Mesothelial cell of epicardium (in vitro differentiated cells): Measurements from ENCODE around the gene CEP170B. TPM values are rescaled to one million over a fixed set of nuclear protein-coding genes. Genes with fewer than 3 reads are reported as not detected.
"Not testable (repeated sequence)": the region's sequence is repeated elsewhere in the genome, so short reads cannot be mapped to it uniquely, and the experiment has no call there.

Source experiments
- DNase-seq, 2 experiments: peaks; one replicate each; pipeline ENCODE4 v3.0.0; 2021; ENCODE audit warnings: low spot score in 2 of 2; ENCODE audit not compliant: unreplicated experiment in 2 of 2
- H3K27ac Mint-ChIP-seq: 2 replicates; pipeline ENCODE4 v1.8.0; 2021; ENCODE audit warnings: mixed read lengths
- H3K27me3 Mint-ChIP-seq: 2 replicates; pipeline ENCODE4 v1.8.0; 2021; ENCODE audit warnings: low read depth, mixed read lengths
- H3K36me3 Mint-ChIP-seq: 2 replicates; pipeline ENCODE4 v1.8.0; 2021; ENCODE audit warnings: mixed read lengths
- H3K4me1 Mint-ChIP-seq: 2 replicates; pipeline ENCODE4 v1.8.0; 2021; ENCODE audit warnings: mixed read lengths
- H3K4me3 Mint-ChIP-seq: 2 replicates; pipeline ENCODE4 v1.8.0; 2021; ENCODE audit warnings: mild to moderate bottlenecking, moderate library complexity, mixed read lengths
- H3K9me3 Mint-ChIP-seq: 2 replicates; pipeline ENCODE4 v1.8.0; 2021; ENCODE audit warnings: mixed read lengths
- total RNA-seq: library from RNA; stranded (reverse); gene quantifications from 3 replicates; pipeline ENCODE4 v1.2.1, GENCODE V29; 2021
- TF ChIP-seq, protein P1 (sequence below): fragments of 200-600 bp; sonication (generic); IDR thresholded peaks from one replicate; pipeline ENCODE4 v1.5.0; 2021; ENCODE audit warnings: antibody characterized with exemption; ENCODE audit not compliant: unreplicated experiment

Gene CEP170B
- total RNA-seq, 1 donor from 2014 or later = 29.2 TPM

DNA sequence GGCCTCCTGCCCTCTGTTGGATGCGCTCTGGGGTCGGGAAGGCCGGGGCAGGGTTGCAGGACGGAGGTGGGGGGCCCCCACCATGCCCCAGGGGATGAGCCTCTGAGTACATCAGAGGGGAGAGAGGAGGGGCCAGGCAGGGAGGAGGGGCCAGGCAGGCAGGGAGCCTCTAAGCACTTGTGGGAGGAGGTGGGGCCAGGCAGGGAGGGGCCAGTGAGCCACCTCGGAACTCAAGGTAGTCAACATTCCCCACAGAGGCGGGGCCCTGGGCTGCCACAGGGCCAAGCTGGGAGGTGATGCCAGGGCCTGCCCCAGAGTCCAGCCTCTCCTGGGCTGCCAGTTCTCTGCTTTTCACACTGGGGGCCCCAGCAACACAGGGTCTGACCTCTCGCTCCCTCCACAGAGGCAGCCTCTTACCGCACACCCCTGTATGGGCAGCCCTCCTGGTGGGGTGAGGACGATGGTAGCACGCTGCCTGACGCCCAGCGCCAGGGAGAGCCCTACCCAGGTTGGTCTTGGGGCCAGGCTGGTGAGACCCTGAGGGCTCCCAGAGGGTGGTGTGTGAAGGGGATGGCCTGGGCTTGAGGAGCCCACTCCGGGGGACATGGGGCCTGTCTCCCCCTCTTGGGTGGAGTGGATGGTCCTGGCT, 17.4 kb downstream of the CEP170B start:
- Mint-ChIP-seq H3K36me3 (no peaks in the 10 kb centered on the region), H3K27ac (no peak overlapping the region), H3K9me3 (no peaks in the 10 kb centered on the region), H3K4me1 (no peaks in the 10 kb centered on the region), H3K27me3 (no peaks in the 10 kb centered on the region), H3K4me3 (no peak overlapping the region)
- TF ChIP-seq, protein P1, sequence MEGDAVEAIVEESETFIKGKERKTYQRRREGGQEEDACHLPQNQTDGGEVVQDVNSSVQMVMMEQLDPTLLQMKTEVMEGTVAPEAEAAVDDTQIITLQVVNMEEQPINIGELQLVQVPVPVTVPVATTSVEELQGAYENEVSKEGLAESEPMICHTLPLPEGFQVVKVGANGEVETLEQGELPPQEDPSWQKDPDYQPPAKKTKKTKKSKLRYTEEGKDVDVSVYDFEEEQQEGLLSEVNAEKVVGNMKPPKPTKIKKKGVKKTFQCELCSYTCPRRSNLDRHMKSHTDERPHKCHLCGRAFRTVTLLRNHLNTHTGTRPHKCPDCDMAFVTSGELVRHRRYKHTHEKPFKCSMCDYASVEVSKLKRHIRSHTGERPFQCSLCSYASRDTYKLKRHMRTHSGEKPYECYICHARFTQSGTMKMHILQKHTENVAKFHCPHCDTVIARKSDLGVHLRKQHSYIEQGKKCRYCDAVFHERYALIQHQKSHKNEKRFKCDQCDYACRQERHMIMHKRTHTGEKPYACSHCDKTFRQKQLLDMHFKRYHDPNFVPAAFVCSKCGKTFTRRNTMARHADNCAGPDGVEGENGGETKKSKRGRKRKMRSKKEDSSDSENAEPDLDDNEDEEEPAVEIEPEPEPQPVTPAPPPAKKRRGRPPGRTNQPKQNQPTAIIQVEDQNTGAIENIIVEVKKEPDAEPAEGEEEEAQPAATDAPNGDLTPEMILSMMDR = no peak
- peak in 1 of 2 experiments; percentile 19 for DNase-seq

DNA sequence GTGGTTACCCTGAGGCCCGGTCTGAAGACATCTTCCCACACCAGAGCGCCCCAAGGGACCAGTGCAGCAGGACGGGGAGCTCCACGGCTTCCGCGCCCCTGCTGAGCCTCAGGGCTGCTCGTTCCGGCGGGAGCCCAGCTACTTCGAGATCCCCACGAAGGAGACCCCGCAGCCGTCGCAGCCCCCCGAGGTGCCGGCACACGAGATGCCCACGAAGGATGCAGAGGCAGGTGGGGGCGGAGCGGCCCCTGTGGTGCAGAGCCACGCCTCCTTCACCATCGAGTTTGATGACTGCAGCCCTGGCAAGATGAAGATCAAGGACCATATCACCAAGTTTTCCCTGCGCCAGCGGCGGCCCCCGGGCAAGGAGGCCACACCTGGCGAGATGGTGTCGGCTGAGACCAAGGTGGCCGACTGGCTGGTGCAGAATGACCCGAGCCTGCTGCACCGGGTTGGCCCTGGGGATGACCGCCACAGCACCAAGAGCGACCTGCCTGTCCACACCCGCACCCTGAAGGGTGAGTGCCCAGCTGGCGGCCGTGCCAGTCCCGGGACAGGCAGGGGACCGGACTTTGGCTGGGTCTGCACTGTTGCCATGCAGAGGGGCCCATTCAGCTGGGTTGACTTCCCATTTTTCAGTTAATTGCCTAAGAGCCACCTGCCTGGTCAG, 18.1 kb downstream of the CEP170B start:
- Mint-ChIP-seq H3K27me3 (no peaks in the 10 kb centered on the region), H3K4me1 (no peaks in the 10 kb centered on the region), H3K4me3 (no peak overlapping the region), H3K27ac (no peak overlapping the region), H3K9me3 (no peaks in the 10 kb centered on the region), H3K36me3 (no peaks in the 10 kb centered on the region)
- no peak for DNase-seq
- TF ChIP-seq, protein P1 = no peak

DNA sequence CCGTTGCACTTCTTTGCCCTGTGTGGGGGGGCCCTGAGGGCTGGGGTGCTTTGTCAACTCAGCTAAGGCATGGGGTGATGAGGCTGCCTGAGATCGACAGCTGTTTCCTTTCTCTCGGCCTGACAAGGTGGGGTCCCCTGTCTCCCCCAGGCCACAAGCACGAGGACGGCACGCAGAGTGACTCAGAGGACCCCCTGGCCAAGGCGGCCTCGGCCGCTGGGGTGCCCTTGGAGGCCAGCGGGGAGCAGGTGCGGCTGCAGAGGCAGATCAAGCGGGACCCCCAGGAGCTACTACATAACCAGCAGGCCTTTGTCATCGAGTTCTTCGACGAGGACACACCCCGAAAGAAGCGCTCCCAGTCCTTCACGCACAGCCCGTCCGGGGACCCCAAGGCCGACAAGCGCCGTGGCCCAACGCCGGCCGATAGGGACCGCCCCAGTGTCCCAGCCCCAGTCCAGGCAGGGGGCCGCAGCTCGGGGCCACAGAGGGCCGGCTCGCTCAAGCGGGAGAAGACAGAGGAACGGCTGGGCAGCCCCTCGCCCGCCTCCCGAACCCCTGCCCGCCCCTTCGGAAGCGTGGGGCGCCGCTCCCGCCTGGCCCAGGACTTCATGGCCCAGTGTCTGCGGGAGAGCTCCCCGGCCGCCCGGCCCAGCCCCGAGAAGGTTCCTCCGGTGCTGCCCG, 18.8 kb downstream of the CEP170B start:
- no peaks in the 10 kb centered on the region for H3K4me1 Mint-ChIP-seq

DNA sequence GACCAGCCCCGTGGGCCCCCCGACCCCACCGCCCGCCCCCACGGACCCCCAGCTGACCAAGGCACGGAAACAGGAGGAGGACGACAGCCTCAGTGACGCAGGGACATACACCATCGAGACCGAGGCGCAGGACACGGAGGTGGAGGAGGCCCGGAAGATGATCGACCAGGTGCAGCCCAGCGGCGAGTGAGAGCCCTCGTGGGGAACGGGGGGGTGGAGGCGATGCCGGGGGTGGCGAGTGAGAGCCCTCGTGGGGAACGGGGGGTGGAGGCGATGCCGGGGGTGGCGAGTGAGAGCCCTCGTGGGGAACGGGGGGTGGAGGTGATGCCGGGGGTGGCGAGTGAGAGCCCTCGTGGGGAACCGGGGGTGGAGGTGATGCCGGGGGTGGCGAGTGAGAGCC, 19.3 kb downstream of the CEP170B start:
- not testable (repeated sequence) for H3K4me3 Mint-ChIP-seq, H3K4me1 Mint-ChIP-seq, H3K27ac Mint-ChIP-seq, H3K36me3 Mint-ChIP-seq, DNase-seq, H3K27me3 Mint-ChIP-seq, H3K9me3 Mint-ChIP-seq

More for the DNA sequence above, 18.8 kb downstream of the CEP170B start:
- Mint-ChIP-seq H3K27me3 (no peaks in the 10 kb centered on the region), H3K4me3 (no peak overlapping the region), H3K36me3 (no peaks in the 10 kb centered on the region), H3K27ac (no peak overlapping the region), H3K9me3 (no peaks in the 10 kb centered on the region)
- peak in 1 of 2 experiments; percentile 16 for DNase-seq
- TF ChIP-seq, protein P1 = no peak

DNA sequence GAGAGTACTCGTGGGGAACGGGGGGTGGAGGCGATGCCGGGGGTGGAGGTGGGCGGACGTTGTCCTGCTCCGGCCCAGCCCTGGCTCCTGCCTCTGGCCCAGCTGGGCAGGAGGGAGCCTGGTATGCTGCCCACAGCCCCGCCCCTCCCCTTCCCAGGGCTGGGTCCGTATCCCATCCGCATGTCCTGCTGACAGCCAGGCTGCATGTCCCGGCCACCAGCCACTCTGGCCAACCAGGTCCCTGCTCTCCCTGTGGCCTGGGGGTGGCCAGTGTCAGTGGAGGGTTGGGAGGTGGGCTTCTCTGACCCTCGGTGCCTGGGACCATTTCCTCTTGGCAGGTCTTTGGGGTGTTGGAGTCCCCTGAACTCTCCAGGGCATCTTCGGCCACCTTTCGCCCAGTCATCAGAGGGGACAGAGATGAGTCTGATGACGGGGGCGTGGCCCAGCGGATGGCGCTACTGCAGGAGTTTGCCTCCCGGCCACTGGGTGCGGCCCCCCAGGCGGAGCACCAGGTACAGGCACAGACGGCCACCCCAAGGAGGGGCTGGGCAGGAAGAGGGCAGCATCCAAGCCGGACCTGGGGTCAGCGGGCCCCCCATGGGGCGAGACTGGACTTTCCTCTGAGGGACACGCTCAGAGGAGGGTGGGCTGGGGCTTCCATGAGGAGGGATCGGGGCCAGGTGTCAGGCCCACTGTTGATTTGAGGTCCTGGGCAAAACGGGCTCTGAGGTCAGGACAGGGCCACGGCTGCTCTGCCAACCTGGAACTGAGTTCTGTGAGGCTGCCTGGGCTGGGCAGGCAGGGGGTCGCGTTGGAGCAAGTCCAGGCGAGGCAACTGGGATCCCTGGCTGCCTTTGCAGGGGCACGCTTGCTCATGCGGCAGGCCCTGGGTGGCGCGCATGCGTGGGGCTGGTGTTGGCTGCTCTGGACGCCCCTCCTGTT, 20.2 kb downstream of the CEP170B start:
- H3K36me3 Mint-ChIP-seq = peaks cover 3% of the 10 kb centered on the region

More for the DNA sequence above, 20.2 kb downstream of the CEP170B start:
- Mint-ChIP-seq H3K4me3 (no peak overlapping the region), H3K27ac (no peak overlapping the region), H3K27me3 (no peaks in the 10 kb centered on the region), H3K4me1 (no peaks in the 10 kb centered on the region), H3K9me3 (no peaks in the 10 kb centered on the region)
- DNase-seq = peak in 1 of 2 experiments; percentile 17
- TF ChIP-seq, protein P1 = no peak
